Smooth muscle cell (in vitro differentiated cells): ENCODE results near the gene GPC6. TPM values are rescaled to one million over a fixed set of nuclear protein-coding genes. Genes with fewer than 3 reads are reported as not detected.
A peak's percentile ranks its signal among the peaks of the same experiment; 100 is the strongest.

Source experiments
- DNase-seq: peaks from one replicate; lab custom pipeline; 2025; ENCODE audit not compliant: unreplicated experiment; lab: John Stamatoyannopoulos, UW
- H2AFZ ChIP-seq: fragments of 200-600 bp; sonication (generic); 2 replicates; pipeline ENCODE4 v1.6.0; 2016; ENCODE audit warnings: antibody characterized with exemption, low read depth, mild to moderate bottlenecking
- H3F3A ChIP-seq: fragments of 200-600 bp; sonication (generic); 2 replicates; pipeline ENCODE4 v1.6.0; 2017; ENCODE audit warnings: antibody characterized with exemption, low read depth
- H3K27ac ChIP-seq: fragments of 200-600 bp; sonication (generic); 2 replicates; pipeline ENCODE4 v1.5.1; 2016; ENCODE audit warnings: low read depth, mild to moderate bottlenecking
- H3K27me3 ChIP-seq: fragments of 200-600 bp; sonication (generic); 2 replicates; pipeline ENCODE4 v1.6.1; 2016; ENCODE audit warnings: low read depth, mild to moderate bottlenecking
- H3K36me3 ChIP-seq: fragments of 200-600 bp; sonication (generic); 2 replicates; pipeline ENCODE4 v1.5.1; 2016; ENCODE audit warnings: low read depth
- H3K4me1 ChIP-seq: fragments of 200-600 bp; sonication (generic); 2 replicates; pipeline ENCODE4 v1.5.1; 2016; ENCODE audit warnings: low read depth
- H3K4me2 ChIP-seq: fragments of 200-600 bp; sonication (generic); 2 replicates; pipeline ENCODE4 v1.6.0; 2016; ENCODE audit warnings: mild to moderate bottlenecking
- H3K4me3 ChIP-seq: fragments of 200-600 bp; sonication (generic); 2 replicates; pipeline ENCODE4 v1.5.1; 2016; ENCODE audit warnings: mild to moderate bottlenecking
- H3K79me2 ChIP-seq: fragments of 200-600 bp; sonication (generic); 2 replicates; pipeline ENCODE4 v1.6.0; 2016; ENCODE audit warnings: low read depth, mild to moderate bottlenecking
- H3K9ac ChIP-seq: fragments of 200-600 bp; sonication (generic); 2 replicates; pipeline ENCODE4 v1.6.0; 2016; ENCODE audit warnings: low read depth
- H3K9me3 ChIP-seq: fragments of 200-600 bp; sonication (generic); replicated peaks from 2 replicates; pipeline ENCODE4 v1.5.1; 2016; ENCODE audit warnings: low read depth
- H4K20me1 ChIP-seq: fragments of 200-600 bp; sonication (generic); 2 replicates; pipeline ENCODE4 v1.6.0; 2016; ENCODE audit warnings: low read depth
- WGBS: methylation state at CpG from one replicate; pipeline ENCODE4 v1.1.7; 2016; ENCODE audit warnings: low lambda C conversion rate; 5-methylcytosine and 5-hydroxymethylcytosine counted together
- polyA plus RNA-seq: library from polyadenylated mRNA; unstranded; fragments of >200 nt; fragmentation: Nextera tagmentation; extraction: Ambion mirVana; gene quantifications from 2 replicates; pipeline ENCODE4 v1.2.1, GENCODE V29; 2016
- total RNA-seq: library from RNA; depleted of rRNA; stranded (reverse); fragments of >200 nt; gene quantifications from 2 replicates; pipeline ENCODE4 v1.2.3, GENCODE V29; 2014
- TF ChIP-seq, protein P1 (sequence below): fragments of 200-600 bp; sonication (generic); IDR thresholded peaks from 2 replicates; pipeline ENCODE4 v1.5.1; 2017; ENCODE audit warnings: borderline replicate concordance, mild to moderate bottlenecking, antibody characterized with exemption; ENCODE audit not compliant: insufficient read depth, poor library complexity, severe bottlenecking

The GPC6 gene
- total and polyA plus RNA-seq, 2 experiments from 2014 or later: 19.7 to 68.5 TPM

DNA sequence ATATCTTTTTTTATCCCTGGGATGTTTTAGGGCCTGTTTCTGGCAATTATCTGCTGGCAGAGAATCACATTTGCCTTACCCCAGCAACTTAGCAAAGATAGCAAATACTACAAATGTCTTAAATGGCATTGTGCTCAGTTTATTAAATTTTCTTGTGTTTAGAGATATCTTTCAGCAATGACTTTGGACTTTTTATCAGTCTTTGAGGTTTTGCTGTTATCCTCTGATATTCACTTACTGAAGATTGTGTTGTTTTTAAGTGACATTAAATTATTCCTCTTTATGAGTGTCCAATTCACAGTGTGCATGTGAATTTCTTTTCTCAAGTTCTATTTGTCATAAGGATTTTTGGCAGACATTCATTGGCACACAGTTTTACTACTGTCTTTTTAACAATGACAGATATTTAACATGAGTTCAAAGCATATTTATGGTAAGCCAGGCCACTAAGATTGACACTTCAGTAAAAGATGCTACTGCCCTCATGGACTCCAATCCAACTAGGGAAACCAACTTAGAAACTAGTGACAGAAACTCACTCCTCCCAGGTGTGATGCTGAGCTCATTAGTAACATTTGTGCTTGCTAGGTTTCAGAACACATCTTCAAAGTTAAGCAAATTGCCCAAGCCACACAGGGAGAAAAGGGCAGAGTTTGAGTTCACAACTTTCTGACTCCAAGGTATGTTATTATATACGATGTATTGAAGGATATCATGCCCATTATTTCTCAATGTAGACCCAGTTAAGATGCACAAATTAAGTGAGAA, 481.9 kb downstream of the GPC6 start:
- H4K20me1 ChIP-seq: no peaks in the 10 kb centered on the region
- H3K9me3 ChIP-seq: no peaks in the 10 kb centered on the region
- no peak overlapping the region for H2AFZ ChIP-seq
- no peak overlapping the region for H3K9ac ChIP-seq
- WGBS: 100% methylated on average over 1 of the region's 1 CpG
- no peaks in the 10 kb centered on the region for H3K27me3 ChIP-seq
- no peak overlapping the region for H3K4me2 ChIP-seq
- no peak overlapping the region for H3K4me3 ChIP-seq
- TF ChIP-seq, protein P1, sequence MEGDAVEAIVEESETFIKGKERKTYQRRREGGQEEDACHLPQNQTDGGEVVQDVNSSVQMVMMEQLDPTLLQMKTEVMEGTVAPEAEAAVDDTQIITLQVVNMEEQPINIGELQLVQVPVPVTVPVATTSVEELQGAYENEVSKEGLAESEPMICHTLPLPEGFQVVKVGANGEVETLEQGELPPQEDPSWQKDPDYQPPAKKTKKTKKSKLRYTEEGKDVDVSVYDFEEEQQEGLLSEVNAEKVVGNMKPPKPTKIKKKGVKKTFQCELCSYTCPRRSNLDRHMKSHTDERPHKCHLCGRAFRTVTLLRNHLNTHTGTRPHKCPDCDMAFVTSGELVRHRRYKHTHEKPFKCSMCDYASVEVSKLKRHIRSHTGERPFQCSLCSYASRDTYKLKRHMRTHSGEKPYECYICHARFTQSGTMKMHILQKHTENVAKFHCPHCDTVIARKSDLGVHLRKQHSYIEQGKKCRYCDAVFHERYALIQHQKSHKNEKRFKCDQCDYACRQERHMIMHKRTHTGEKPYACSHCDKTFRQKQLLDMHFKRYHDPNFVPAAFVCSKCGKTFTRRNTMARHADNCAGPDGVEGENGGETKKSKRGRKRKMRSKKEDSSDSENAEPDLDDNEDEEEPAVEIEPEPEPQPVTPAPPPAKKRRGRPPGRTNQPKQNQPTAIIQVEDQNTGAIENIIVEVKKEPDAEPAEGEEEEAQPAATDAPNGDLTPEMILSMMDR: no peak
- H3K79me2 ChIP-seq: no peaks in the 10 kb centered on the region
- H3K4me1 ChIP-seq: no peaks in the 10 kb centered on the region
- no peak for DNase-seq
- H3K27ac ChIP-seq: no peak overlapping the region
- no peaks in the 10 kb centered on the region for H3K36me3 ChIP-seq
- H3F3A ChIP-seq: no peaks in the 10 kb centered on the region

DNA sequence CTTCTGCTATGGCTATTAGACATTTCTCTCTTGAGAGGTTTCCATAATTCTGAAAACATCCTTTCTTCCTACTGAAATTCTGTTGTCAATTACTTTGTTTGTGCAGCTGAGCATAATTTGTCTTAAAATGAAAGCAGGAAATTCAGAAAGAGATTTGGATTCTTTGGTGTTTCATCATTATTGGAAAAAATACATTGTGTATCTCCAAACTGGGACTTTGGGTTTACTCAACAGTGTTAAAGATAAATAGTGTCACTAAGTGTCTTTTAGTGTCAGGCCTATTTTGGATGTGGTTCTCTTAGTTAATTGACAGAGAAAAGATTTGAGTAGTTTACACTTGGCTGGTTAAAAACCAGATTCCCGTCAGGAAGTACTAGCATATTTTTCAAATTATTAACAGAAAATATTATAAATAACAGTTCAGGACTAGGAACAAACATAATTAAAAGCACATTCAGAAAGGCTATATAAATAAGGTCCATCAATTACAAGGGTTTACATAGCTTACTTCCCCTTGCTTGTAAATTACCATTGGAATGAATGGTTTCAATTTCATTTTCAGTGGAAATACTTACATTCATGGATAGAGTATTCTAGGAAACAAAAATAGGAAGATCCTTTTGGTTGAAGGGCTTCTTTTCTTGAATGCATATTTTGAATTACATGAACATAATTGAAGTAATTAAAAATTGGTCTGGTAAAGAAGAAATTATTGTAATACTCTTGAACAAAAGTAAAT, 483.1 kb downstream of the GPC6 start:
- Histone ChIP-seq H3K27me3 (no peaks in the 10 kb centered on the region), H3K4me1 (no peaks in the 10 kb centered on the region), H3K9ac (no peak overlapping the region), H3K4me3 (no peak overlapping the region), H4K20me1 (no peaks in the 10 kb centered on the region), H3F3A (no peaks in the 10 kb centered on the region), H3K79me2 (no peaks in the 10 kb centered on the region), H2AFZ (no peak overlapping the region), H3K27ac (no peak overlapping the region), H3K9me3 (peaks cover 3% of the 10 kb centered on the region), H3K4me2 (peak overlapping the region; percentile 47), H3K36me3 (no peaks in the 10 kb centered on the region)
- WGBS: 6% methylated on average over 1 of the region's 1 CpG
- DNase-seq: no peak
- TF ChIP-seq, protein P1: no peak

DNA sequence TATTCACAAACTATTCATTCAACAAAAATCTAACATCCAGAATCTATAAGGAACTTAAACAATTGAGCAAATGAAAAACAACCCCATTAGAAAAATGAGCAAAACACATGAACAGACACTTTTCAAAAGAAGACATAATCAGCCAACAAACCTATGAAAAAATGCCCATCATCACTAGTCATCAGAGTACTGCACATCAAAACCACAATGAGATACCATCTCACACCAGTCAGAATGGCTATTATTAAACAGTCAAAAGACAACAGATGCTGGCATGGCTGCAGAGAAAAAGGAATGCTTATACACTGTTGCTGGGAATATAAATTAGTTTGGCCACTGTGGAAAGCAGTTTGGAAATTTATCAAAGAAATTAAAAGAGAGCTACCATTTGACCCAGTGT, 487.6 kb downstream of the GPC6 start:
- Histone ChIP-seq H3K9me3 (peaks cover 3% of the 10 kb centered on the region), H4K20me1 (no peaks in the 10 kb centered on the region), H3K27me3 (no peaks in the 10 kb centered on the region), H2AFZ (no peak overlapping the region), H3F3A (no peaks in the 10 kb centered on the region), H3K4me3 (no peak overlapping the region), H3K4me2 (no peak overlapping the region), H3K36me3 (no peaks in the 10 kb centered on the region), H3K9ac (no peak overlapping the region), H3K4me1 (no peaks in the 10 kb centered on the region), H3K79me2 (peaks cover 4% of the 10 kb centered on the region), H3K27ac (no peak overlapping the region)
- TF ChIP-seq, protein P1: no peak
- no peak for DNase-seq
